NCI-H446 (cell line): ENCODE data around the gene FAM241B.

Source experiments
- DNase-seq, 2 experiments: peaks; one replicate each; lab custom pipeline; 2025; lab: John Stamatoyannopoulos, UW

The FAM241B gene

DNA sequence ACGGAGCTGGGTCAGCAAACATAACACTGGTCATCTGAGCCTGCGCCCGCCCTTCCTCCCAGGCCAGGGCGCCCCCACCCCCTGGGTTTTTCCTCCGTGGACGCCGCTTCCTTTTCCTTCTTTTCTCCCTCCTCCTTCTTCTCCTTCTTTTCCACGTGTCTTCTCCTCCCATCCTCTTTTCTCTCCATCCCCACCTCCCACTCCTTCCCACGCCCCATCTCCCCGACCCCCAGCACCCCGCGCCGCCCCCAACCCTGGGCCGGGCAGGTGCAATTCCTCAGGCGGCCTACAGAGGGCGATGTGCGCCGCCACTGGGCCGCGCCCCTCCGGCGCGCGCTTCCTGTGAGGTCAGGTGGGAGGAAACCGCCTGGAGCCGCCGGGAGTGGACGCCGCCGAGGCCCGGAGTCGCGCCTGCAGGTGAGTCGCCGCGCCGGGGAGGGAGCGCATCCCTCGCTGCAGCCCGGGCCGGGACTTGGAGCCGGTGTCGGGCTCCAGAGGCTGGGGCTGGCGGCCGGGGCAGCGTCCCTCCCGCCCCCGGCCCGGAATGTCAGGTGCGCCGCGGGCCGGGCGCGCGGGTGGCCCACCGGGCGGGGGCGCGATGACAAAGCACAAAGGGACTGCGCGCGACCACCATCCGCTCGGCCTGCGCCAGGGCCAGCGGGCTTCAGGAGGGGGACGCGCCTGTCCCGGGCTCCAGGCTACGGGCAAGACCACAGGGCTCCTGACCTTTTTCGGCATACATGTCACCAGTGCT, at the start of gene FAM241B:
TSS of gene FAM241B (plus strand) at position 351 of the 754 bp plus-strand sequence. CDS start 1,497 bp downstream, outside the sequence.
- DNase-seq: peak in 1 of 2 experiments; percentile 41

DNA sequence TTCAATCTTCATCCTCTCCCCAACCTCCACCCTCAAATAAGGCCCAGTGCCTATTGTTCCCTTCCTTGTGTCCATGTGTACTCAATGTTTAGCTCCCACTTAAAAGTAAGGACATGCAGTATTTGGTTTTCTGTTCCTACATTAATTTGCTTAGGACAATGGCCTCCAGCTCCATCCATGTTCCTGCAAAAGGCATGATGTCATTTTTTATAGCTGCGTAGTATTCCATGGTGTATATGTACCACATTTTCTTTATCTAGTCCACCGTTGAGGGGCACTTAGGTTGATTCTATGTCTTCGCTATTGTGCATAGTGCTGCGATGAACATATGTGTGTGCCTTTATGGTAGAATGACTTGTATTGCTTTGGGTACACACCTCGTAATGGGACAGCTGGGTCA, 49.6 kb upstream of the FAM241B start:
- DNase-seq: no peak

DNA sequence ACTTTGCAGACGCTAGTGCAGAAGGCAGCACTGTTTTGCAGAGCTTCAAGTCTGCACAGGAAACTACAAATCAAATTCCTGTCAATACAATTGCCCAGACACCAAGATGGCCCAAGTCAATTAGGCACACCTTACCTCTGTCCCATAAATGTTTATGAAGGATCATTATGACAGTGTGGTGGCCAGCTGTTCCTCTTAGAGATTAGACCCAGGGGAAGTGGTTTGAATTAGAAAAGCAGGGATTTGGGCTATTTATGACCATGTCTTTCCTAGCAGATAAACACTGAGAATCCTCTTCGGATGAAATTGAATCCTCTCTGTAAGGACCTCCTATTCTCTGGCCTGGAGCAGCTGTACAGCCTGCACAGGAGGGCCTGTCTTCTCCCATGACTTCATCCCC, 46.9 kb upstream of the FAM241B start:
- DNase-seq: no peak

GRCh38 chr10:69584624-69585023, 45.4 kb upstream of the FAM241B start:
- DNase-seq: no peak

GRCh38 chr10:69588358-69588757, 41.7 kb upstream of the FAM241B start:
- DNase-seq: no peak

GRCh38 chr10:69600761-69601330, 29.2 kb upstream of the FAM241B start:
- no peak for DNase-seq

- DNase-seq: no peak
These were observed 21.0 kb upstream of the FAM241B start for GRCh38 chr10:69609077-69609476.

GRCh38 chr10:69612760-69613159, 17.3 kb upstream of the FAM241B start:
- no peak for DNase-seq

DNA sequence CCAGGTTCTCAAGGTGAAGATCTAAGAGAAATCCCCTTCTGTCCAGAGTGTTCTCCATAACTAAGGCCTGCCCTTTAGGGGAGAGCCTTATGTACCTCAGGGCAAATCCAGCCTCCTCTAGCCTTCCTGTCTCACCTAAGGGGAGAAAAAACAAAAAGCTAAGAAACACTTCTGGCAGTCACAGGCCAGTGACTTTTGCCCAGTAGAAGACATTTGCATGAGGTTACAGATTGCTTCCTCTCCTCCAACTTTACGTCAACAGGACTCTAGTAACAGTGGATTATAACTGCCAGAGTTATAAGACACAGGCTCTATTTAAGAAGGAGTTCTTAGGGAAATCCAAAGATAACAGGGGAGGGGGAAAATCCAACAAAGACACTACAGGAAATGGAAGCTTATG, 15.9 kb upstream of the FAM241B start:
- DNase-seq: no peak

- no peak for DNase-seq
These were observed 13.7 kb upstream of the FAM241B start for GRCh38 chr10:69616358-69616757.

GRCh38 chr10:69618746-69619145, 11.3 kb upstream of the FAM241B start:
- DNase-seq: no peak

- no peak for DNase-seq
These were observed 10.4 kb upstream of the FAM241B start for GRCh38 chr10:69619626-69620025.

DNA sequence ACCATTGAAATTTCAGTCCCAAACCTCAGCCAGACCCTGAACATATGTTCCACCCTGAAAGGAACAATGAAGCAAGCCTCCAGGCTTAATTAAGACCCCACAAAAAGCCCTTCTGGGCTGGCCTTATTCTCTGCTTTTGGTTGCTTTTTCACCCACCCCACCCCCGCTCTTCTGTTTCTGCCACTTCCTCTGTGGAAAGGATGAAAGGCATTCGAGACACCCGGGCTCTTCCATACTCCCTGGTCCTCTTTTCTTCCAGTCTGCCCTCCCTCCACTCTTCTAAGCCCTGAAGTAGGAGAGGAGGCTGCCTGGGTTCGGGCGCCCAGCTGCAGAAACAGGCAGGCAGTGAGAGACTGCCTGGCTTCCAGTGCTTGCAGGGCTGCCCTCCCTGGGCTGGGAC, 9.4 kb upstream of the FAM241B start:
- DNase-seq: no peak

- DNase-seq: no peak
These were observed 5.7 kb upstream of the FAM241B start for GRCh38 chr10:69624245-69624786.

DNA sequence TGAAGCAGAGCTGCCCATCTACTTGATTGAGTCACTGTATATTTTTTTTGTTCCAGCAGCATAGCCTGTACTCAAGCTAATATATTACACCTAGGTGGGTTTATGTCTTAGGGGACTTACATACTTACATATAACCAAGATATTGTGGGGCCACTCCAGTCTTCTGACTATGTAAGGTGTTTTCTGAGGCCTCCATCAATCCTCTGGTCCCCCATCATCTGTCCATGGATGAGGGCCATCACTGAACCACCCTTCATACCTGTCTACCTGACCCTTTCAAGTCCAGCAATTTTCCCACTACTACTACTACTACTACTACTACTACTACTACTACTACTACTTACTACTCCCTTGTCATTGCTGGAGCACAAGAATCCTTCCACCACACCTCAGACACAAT, 3.2 kb upstream of the FAM241B start:
- DNase-seq: no peak

DNA sequence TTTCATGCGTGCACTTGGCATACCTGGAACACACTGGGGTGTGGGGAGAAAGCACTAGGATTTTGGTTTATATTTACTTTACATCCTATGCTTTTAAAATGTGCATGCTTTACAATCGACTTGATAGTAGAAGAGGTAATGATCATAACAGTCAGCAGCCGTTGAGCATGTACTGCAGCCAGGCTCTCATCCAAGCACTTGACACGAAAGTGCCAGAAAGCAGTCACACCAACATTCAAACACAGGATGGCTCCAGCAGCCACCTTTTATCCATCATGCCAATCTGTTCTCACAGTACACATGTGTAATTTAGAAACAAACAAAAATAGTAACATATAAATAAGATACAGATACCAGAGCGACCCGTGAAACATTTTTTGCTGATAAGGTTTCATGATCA, 1.2 kb upstream of the FAM241B start:
- no peak for DNase-seq

DNA sequence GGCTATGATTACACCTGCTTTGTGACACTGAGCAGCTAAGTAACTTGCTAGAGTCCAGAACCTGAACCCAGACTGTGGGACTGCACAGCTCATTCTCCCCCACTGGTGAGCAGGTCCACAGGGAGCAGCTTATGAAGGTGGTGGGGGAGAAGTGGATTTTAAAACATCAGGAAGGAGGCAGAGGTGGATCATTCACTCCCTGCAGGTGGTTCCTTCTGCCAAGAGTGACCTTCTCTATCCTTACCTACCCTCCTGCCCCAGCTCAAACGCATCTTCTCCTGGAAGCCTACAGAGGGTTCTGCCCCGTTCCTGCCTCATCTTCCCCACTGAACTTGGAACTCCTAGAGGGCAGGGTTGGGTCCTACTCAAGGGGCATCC, 539 bp upstream of the FAM241B start:
- no peak for DNase-seq

GRCh38 chr10:69630651-69631400, 779 bp downstream of the FAM241B start:
- no peak for DNase-seq

DNA sequence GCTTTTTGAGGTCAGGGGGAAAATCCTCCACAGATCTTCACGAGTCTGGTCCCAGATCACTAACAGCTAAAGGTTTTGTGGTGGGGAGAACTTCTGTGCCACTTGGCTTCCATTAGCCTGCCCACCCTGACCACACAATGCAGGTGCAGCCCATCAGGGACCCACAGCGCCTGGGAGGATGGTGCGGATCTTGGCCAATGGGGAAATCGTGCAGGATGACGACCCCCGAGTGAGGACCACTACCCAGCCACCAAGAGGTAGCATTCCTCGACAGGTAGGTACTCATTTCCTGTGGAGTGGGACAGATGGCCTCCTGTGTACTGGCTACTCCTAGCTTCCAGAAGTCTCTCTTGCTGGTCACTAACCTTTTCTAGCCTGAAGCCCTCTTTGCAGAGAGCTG, 1.5 kb downstream of the FAM241B start:
- no peak for DNase-seq

DNA sequence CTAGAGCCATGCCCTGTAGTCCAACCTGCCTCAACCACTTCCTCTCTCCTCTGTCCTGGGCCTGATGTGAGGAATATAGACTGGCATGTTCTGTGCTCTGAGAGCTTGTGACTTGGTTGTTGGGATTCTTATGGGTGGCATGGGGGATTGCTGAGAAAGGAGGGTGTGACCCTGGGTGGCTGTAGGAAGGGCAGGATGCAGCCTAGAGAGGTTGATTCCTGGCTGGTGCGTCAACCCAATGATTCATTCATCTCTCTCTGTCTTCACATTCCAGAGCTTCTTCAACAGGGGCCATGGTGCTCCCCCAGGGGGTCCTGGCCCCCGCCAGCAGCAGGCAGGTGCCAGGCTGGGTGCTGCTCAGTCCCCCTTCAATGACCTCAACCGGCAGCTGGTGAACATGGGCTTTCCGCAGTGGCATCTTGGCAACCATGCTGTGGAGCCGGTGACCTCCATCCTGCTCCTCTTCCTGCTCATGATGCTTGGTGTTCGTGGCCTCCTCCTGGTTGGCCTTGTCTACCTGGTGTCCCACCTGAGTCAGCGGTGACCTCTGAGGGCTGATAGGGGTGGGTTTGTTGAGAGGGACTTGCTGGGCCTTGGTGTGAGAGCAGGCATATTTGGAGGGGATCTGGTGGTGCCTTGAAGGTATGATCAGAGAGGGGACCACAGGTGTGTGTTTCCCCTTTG, 2.6 kb downstream of the FAM241B start:
- DNase-seq: no peak

DNA sequence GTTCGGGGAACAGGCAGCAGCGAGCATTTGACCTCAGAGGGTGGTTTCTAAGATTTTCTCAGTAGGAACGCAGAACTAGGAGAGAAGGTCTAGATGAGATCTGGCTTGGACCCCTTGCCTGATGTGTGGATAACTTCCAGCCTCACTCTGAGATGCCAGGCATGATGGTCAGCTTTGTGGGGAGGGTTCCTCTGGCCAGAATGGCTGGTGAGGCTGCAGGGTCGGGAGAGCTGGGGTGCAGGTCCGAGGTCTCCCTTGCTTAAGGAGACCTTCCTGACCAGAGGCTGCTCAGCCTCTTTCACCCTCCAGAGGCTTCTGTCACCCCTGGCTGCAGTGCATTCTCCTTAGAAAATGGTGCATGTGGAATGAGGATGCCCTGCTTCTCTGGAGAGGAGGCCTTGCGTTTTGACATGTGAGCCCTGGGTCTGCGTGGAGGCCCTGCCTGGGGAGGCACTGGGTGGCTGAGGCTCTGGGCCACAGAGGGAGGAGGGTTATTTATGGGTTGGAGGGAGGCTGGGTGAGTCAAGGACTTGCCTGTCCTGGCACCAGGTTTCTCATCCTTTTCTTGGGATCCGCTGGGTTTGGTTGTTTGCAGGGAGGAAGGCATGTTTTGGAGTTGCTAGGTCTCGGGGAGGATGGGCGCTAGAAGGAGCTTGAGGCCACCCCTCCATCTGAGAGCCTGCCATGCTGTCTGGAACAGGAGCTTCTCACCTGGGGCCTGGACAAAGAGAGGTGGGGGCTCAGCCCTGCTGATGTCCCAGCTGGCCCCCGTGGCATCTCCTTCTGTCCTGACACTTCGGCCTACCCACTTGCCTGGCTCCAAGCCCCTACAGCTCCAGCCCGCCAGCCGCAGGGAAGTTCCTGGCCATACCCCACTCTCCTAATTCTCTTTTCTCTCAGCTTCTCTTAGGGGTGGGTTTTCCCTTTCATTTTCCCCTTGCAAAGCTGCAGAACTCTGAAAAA, 3.9 kb downstream of the FAM241B start:
- no peak for DNase-seq
